A673 (cell line): Measurements from ENCODE around the gene HOXA3. TPM values are rescaled to one million over a fixed set of nuclear protein-coding genes. Genes with fewer than 3 reads are reported as not detected.

Experiments used
- BruUV-seq: library from RNA; stranded (reverse); fragments of 400-500 nt; replicated peaks from 2 replicates; lab custom pipeline; 2021; lab: Mats Ljungman, UMichigan
- CTCF ChIA-PET: fragments of 300-600 bp; sonication (Branson Sonifier 250); formaldehyde crosslinking; loops from one replicate; lab custom pipeline; 2022; ENCODE audit warnings: antibody characterized with exemption; lab: Charles Lee
- POLR2A ChIA-PET: fragments of 300-600 bp; sonication (Branson Sonifier 250); formaldehyde crosslinking; loops from one replicate; lab custom pipeline; 2022; ENCODE audit warnings: antibody characterized with exemption; ENCODE audit not compliant: low non-redundant PET; lab: Charles Lee
- DNase-seq: peaks from one replicate; pipeline ENCODE4 v3.0.0-alpha.2; 2015; ENCODE audit warnings: low spot score
- H3K27ac ChIP-seq: fragments of 200-600 bp; sonication (generic); 2 replicates; pipeline ENCODE4 v1.5.1; 2016; ENCODE audit warnings: mixed run types, low read depth, mild to moderate bottlenecking, mixed read lengths, antibody characterized with exemption, low read length; ENCODE audit not compliant: poor library complexity, severe bottlenecking
- H3K27me3 ChIP-seq: fragments of 200-600 bp; sonication (generic); replicated peaks from 2 replicates; pipeline ENCODE4 v1.6.1; 2017; ENCODE audit warnings: mixed run types, low read depth, mild to moderate bottlenecking, mixed read lengths, antibody characterized with exemption, low read length; ENCODE audit not compliant: insufficient read depth, poor library complexity
- H3K36me3 ChIP-seq: fragments of 200-600 bp; sonication (generic); 2 replicates; pipeline ENCODE4 v1.6.1; 2016; ENCODE audit warnings: mixed run types, mild to moderate bottlenecking, mixed read lengths, antibody characterized with exemption, low read length; ENCODE audit not compliant: insufficient read depth, poor library complexity, severe bottlenecking
- H3K4me1 ChIP-seq: fragments of 200-600 bp; sonication (generic); 2 replicates; pipeline ENCODE4 v1.6.1; 2017; ENCODE audit warnings: mixed run types, mild to moderate bottlenecking, mixed read lengths, antibody characterized with exemption, low read length; ENCODE audit not compliant: insufficient read depth, poor library complexity, severe bottlenecking
- H3K4me3 ChIP-seq: fragments of 200-600 bp; sonication (generic); 2 replicates; pipeline ENCODE4 v1.5.1; 2016; ENCODE audit warnings: low read depth, mixed run types, mild to moderate bottlenecking, mixed read lengths, low read length; ENCODE audit not compliant: poor library complexity, severe bottlenecking
- H3K9me3 ChIP-seq: fragments of 200-600 bp; sonication (generic); 2 replicates; pipeline ENCODE4 v1.6.1; 2016; ENCODE audit warnings: mixed run types, low read depth, mild to moderate bottlenecking, mixed read lengths, antibody characterized with exemption, low read length; ENCODE audit not compliant: poor library complexity, severe bottlenecking
- EZH2 ChIP-seq: fragments of 200-600 bp; sonication (generic); IDR thresholded peaks from 2 replicates; pipeline ENCODE4 v1.6.1; 2017; ENCODE audit warnings: borderline replicate concordance, low read depth, mild to moderate bottlenecking, mixed read lengths, antibody characterized with exemption, low read length; ENCODE audit not compliant: poor library complexity, severe bottlenecking
- intact Hi-C: fragments of 100-400 bp; cut with micrococcal nuclease; formaldehyde crosslinking; loops from one replicate; pipeline ENCODE4 v1.10.0; 2022; ENCODE audit not compliant: unreplicated experiment
- total RNA-seq: library from RNA; stranded (reverse); gene quantifications from 2 replicates; pipeline ENCODE4 v1.2.3, GENCODE V29; 2021
- TF ChIP-seq, protein P1 (sequence below): fragments of 300-800, 200-600 bp; sonication (generic); conservative IDR thresholded peaks from 2 replicates; pipeline ENCODE4 v1.5.1; 2017; ENCODE audit warnings: low read depth, mild to moderate bottlenecking, antibody characterized with exemption, low read length, moderate library complexity, mixed read lengths

Gene HOXA3
- total RNA-seq, 1 experiment from 2014 or later: not detected

DNA sequence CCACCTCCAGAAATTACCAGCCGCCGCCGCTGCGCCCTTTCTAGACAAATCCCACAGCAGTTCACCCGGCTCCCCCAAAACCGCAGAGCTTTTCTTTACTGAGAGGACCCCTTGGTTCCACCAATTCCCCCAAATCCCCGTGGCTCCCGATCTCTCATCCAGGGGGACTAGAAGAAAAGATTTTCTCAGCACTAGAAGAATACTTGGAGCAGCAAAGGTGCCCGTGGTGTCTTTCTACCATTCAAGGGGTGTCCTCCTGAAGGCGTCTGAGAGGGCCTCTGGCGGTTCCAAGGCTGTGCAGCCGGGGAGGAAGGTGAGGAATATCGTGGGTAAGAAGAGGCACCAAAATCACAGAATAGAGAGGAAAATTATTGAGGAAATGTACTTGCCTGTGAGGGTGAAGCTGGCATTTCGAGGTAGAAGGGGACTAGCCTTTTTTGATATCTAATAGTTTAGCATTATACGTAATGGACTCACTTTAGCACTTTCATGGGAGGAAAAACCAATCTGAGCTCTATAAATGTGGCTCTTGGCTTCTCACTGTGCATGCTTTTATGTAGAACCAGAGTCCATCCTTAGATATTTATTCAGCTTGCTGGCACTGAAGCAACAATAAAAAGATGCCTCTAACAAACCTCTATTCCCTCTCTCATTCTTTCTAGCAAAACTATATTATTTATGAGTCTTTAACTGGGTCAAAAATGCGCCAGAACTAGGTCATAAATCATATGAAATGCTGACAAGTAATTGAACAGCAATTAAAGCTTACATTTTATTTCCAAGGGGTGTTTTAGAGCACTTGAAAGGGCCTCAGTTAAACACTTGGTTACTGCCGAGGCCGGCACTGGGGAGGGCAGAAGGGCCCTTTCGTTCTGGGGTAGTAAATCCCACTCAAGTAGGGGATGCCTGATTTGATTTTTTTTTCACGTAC is 36.1 kb downstream of the HOXA3 start:
- POLR2A ChIA-PET: no interaction called here

DNA sequence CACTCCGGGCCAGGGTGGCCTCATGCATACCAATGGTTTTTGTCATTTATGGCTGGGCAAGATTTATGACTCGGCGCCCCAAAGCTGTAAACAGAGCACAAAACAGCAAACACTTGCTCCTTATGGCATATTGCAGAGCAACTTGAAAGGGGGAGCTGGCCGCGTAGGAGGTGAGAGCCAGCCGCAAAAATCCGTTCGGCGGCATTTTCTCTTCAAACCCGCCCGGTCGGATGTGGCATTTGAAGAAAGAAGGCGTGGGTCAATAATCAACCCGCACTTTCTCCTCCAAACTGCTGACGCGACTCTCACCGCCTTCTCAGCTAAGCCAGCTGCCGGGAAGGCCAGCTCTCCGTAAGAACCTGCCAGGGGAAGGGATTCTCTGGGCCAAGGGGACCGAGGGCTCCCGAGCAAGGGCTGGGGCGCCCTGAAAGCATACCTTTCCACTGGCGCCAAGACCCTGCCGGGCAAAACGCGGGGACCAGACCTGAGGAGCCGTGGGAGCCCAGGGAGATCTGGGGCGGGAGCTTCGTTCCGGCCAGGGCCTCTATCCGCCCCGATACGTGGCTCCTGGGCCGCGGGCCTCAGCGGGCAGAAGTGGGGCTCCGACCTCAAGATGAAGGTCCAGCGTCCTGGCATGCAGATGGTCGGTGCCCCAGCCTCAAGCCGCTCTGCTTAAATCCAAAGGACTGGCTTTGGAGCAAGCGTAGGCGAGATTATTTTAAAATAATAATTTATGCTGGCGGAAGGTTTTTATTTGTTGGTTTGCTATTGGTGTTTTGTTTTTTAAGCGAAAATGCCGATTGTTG is 37.0 kb downstream of the HOXA3 start:
- Histone ChIP-seq H3K27ac (no peak overlapping the region), H3K9me3 (no peaks in the 10 kb centered on the region), H3K36me3 (no peaks in the 10 kb centered on the region), H3K4me3 (no peak overlapping the region), H3K4me1 (no peaks in the 10 kb centered on the region), H3K27me3 (peaks cover 97% of the 10 kb centered on the region)
- TF ChIP-seq, protein P1, sequence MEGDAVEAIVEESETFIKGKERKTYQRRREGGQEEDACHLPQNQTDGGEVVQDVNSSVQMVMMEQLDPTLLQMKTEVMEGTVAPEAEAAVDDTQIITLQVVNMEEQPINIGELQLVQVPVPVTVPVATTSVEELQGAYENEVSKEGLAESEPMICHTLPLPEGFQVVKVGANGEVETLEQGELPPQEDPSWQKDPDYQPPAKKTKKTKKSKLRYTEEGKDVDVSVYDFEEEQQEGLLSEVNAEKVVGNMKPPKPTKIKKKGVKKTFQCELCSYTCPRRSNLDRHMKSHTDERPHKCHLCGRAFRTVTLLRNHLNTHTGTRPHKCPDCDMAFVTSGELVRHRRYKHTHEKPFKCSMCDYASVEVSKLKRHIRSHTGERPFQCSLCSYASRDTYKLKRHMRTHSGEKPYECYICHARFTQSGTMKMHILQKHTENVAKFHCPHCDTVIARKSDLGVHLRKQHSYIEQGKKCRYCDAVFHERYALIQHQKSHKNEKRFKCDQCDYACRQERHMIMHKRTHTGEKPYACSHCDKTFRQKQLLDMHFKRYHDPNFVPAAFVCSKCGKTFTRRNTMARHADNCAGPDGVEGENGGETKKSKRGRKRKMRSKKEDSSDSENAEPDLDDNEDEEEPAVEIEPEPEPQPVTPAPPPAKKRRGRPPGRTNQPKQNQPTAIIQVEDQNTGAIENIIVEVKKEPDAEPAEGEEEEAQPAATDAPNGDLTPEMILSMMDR: no peak
- peak; percentile 98 for TF ChIP-seq EZH2
- CTCF ChIA-PET: interaction anchor here (0.6 kb wide), 1 partner anchor 1244 kb away, joined by 3 read pairs; no protein-coding TSS in a partner anchor
- POLR2A ChIA-PET: no interaction called here
- no peak for DNase-seq
- BruUV-seq: no TSS peak
- intact Hi-C loops: no loop called here

More for the DNA sequence above, 36.1 kb downstream of the HOXA3 start:
- no peak for DNase-seq
- Histone ChIP-seq H3K36me3 (no peaks in the 10 kb centered on the region), H3K4me3 (no peak overlapping the region), H3K9me3 (no peaks in the 10 kb centered on the region), H3K27ac (no peak overlapping the region), H3K27me3 (peaks cover 97% of the 10 kb centered on the region), H3K4me1 (no peaks in the 10 kb centered on the region)
- CTCF ChIA-PET: no interaction called here
- TF ChIP-seq, protein P1: no peak
- TF ChIP-seq EZH2: peak; percentile 53
- BruUV-seq: no TSS peak
- intact Hi-C loops: no loop called here

DNA sequence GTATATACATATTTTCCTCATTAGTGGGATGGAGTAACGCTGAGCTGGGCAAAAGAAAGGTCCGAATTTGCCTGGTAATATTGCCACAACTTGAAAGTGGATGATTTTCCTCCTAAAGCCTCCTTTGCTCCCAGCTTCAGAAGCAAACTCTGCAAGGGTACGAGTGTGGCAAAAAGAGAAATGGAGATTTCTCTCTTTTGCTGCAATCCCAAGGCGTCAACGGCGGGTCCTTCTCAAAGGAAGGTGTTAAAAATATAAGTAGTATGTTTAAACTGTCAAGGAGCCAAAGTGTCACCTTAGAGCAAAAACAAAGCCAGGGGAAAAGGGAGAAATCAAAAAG is 37.5 kb downstream of the HOXA3 start:
- ChIA-PET POLR2A (no interaction called here), CTCF (interaction anchor here (0.6 kb wide), 1 partner anchor 1244 kb away, joined by 3 read pairs; no protein-coding TSS in a partner anchor)
- no TSS peak for BruUV-seq
- no peaks in the 10 kb centered on the region for H3K4me1 ChIP-seq
- no peak for DNase-seq
- H3K9me3 ChIP-seq: no peaks in the 10 kb centered on the region
- peaks cover 97% of the 10 kb centered on the region for H3K27me3 ChIP-seq
- no peak overlapping the region for H3K27ac ChIP-seq
- TF ChIP-seq, protein P1: no peak
- TF ChIP-seq EZH2: no peak
- no peak overlapping the region for H3K4me3 ChIP-seq
- H3K36me3 ChIP-seq: no peaks in the 10 kb centered on the region
- intact Hi-C loops: no loop called here
